ENCODE data around the gene B3GLCT.

Gene B3GLCT

DNA sequence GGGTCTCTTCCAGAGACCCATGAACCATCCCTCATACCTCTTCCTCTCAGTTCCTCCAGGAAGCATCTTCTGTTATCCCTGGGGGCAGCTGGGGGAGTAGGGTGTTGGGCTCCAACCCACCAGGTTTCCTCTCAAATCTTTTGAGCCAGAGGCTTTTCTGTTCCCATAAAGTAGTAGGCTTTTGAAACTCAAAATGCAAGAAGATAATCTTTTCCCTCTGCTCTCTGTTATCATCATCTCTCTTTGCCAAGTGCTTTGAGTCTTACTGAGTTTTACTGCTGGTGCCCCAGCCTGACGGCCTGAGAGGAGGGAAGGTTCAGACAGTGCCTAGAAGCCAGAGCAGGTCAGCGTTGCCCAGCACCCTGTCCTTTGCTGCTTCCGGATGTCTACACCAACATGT, 157.2 kb downstream of the B3GLCT start:
- DNase-seq, result no peak

DNA sequence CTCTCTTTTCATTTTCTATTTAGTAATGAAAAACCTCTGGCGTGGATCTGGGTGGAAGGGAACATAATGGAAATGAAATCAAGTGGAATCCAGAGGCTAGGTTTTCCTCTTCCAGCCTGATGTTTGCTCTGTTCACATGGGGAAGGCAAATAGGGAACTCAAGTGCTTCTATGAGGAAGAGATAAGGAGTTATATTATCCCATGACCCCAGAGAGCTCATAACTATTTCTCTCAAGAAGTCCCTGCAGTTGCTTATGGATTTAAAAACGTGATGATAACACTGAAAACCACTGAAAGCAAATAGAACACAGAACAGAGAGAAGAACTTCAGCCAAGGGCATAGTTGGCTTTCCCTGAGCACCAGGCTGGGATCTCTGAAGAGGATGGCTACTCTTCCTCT, 157.8 kb downstream of the B3GLCT start:
- DNase-seq, result no peak

DNA sequence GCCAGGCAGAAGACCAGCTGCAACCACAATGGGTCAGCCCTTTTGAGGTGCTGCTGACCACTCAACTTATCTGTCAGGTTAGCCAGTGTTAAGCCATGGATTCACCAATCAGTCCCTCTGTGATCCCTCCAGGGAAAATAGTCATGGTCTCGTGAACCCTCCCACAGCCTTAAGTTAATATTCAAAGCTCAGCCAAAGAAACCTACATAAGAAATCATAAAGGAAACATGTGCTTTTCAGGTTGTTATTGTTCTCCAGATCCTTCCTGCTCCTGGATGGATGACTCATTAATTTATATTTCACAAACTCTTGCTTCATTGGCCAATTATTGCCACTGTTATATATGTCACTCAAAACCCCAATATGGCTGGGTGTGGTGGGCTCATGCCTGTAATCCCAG, 161.9 kb downstream of the B3GLCT start:
- DNase-seq, result no peak

DNA sequence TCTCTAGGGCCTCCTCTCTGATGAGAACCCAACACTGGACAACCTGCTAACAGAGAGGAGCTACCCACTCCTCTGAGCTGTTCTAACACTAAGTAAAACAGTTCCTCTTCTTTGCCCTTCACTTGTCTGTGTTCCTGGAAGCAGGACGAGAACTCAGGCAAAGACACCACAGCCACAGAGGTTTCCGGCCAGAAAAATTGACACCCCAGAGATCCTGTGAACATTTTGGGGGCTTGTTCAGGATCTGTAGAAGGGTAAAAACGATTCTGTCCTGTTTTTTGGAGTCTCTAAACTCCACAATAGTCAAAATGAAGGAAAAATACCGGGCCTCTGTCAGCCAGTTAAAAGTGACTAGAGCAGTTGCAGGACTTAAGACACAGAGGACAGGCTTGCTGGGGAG, 165.9 kb downstream of the B3GLCT start:
- no peak for DNase-seq

DNA sequence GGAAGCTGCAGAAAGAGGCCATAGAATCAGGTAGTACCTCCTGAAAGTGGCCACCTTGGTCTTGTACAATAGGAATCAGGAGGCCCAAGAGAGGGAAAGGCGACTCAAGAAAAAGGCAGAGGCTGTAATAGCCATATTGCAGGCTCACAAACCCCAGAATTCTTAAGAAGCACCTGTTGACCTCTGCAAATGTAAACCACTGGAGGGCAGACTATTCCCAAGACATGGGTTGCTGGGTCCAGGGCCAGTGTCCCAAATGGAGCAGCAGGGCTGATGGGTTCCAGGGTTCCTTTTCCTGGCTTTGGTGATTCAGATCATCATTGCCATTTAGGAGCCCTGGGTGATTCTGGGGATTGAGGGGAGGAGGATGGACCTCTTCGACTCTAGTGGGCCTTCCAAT, 167.6 kb downstream of the B3GLCT start:
- DNase-seq, result no peak

DNA sequence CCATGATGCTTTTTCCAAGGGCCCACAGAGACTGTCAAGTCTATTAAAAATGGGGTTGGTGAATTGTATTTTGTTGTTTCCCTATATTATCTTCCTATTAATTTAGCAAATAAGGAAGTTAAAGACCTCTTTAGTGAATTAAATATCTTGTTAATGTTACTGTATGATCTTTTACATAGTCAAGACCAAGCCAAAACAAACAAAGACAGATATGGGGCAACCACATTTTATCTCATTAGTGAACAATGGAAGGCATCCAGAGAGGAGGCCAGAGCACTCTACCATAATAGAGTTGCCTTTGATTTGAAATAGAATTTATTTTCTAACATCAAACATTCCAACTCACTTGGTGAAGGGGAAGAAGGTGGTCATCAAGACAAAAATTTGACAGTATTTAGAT, 169.4 kb downstream of the B3GLCT start:
- no peak for DNase-seq

DNA sequence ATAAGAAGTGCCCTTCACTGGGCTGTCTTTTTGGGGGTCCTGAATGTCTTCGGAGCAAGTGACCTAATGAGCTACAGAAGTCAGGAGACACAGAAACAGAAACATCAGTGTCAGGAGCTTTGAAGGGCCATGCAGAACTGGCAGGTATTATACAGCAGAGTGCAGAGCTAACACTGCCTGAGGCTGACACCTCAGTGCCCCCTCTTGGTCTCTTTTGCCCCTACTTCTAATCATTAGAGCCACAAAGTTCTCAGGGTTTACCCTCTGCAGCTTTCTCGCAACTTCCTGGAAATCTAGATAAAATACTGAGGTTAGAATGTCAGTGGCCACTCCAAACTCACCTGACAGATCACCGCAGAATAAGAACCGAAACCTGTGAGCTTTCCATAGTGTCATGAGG, 172.7 kb downstream of the B3GLCT start:
- DNase-seq, result no peak

DNA sequence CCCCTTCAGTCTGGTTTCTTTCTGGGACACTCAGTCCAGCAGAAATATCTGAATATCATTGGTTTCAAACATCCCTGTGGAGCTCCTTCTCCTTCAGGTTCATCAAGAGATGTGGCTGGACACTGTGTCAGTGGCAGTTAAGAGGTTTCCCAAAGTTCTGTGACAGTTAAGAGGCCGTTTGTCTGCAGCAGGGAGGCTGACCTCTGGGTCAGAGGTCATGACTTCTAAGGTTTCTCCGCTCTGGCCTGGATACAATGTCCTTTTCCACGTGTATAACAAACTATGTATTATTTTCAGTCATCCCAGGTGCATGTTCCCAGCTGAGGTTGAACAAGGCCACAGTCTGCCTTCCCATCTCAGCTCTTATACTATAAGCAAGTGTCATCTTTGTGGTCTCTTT, 174.9 kb downstream of the B3GLCT start:
- no peak for DNase-seq

DNA sequence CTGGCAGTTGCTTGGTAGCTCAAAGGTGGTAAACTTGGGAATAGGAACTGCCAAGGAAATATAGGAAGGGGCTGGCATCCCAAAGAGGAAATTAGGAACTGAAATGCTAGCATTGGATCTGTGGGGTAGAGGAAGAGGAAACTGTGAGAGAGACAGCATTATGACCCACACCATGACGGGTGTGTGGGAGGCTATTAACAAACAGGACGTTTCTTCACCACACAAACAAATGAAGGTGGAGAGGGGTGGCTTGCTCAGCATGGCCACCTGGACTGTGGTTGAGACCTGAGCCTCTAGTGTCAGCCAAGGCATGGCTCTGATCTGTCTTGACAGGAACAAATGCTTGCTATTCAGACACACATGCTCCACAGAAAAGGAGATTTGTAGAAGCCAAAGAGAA, 178.2 kb downstream of the B3GLCT start:
- DNase-seq, result no peak

DNA sequence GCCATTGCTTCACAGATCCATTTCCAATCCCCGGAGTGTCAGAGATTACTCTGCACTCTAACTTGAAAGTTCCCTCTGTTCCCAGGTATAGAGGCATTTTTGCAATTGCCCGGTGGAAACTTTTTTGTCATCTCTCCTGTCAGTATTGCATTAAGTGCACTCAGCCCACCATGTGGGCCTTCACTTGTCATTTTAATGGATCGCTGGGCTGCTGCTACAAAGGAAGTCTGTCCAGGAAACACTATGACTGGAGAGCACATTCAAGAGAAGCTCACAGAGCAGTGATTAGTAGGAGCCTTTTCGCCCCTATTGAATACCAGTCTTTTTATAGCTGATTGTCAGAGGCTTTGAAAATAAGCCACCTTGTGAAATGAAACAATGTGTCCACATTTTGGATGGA, 180.9 kb downstream of the B3GLCT start:
- DNase-seq, result no peak

Data from EL (cell line).